NCI-H446 treated with DMSO at 0.1 percent for 48 hours (cell line): ENCODE measurements around the gene CEACAM7.
"Not testable (repeated sequence)": the region's sequence is repeated elsewhere in the genome, so short reads cannot be mapped to it uniquely, and the experiment has no call there.

Experiments
- DNase-seq: peaks from one replicate; lab custom pipeline; 2025; lab: John Stamatoyannopoulos, UW

Gene CEACAM7

GRCh38 chr19:41688098-41688497 lies at the start of gene CEACAM7:
Gene CEACAM7 (minus strand): TSS chr19:41688270. CDS start chr19:41688165, 105 bp downstream.
- no peak for DNase-seq

- DNase-seq = no peak
Measured at GRCh38 chr19:41735071-41735600, 47.1 kb upstream of the CEACAM7 start.

- no peak for DNase-seq
Measured at GRCh38 chr19:41734585-41734984, 46.5 kb upstream of the CEACAM7 start.

- DNase-seq = no peak
Measured at GRCh38 chr19:41734156-41734555, 46.1 kb upstream of the CEACAM7 start.

GRCh38 chr19:41726493-41726892 lies 38.4 kb upstream of the CEACAM7 start:
- no peak for DNase-seq

- DNase-seq = no peak
Measured at GRCh38 chr19:41720103-41720502, 32.0 kb upstream of the CEACAM7 start.

GRCh38 chr19:41718761-41719160 lies 30.7 kb upstream of the CEACAM7 start:
- no peak for DNase-seq

- no peak for DNase-seq
Measured at GRCh38 chr19:41714598-41714997, 26.5 kb upstream of the CEACAM7 start.

- DNase-seq = no peak
Measured at GRCh38 chr19:41711376-41712261, 23.5 kb upstream of the CEACAM7 start.

- no peak for DNase-seq
Measured at GRCh38 chr19:41709951-41710645, 22.0 kb upstream of the CEACAM7 start.

GRCh38 chr19:41709516-41709915 lies 21.4 kb upstream of the CEACAM7 start:
- DNase-seq = not testable (repeated sequence)

- DNase-seq = no peak
Measured at GRCh38 chr19:41708481-41708880, 20.4 kb upstream of the CEACAM7 start, which contains the start of gene CEACAM5. Gene CEACAM5 (plus strand): TSS chr19:41708626. CDS start chr19:41708732, 106 bp downstream.

GRCh38 chr19:41707871-41708371 lies 19.9 kb upstream of the CEACAM7 start:
- no peak for DNase-seq

GRCh38 chr19:41707502-41707812 lies 19.4 kb upstream of the CEACAM7 start:
- no peak for DNase-seq

- no peak for DNase-seq
Measured at GRCh38 chr19:41706741-41707501, 18.9 kb upstream of the CEACAM7 start.

- no peak for DNase-seq
Measured at GRCh38 chr19:41705393-41706174, 17.5 kb upstream of the CEACAM7 start.

GRCh38 chr19:41703602-41704293 lies 15.7 kb upstream of the CEACAM7 start:
- no peak for DNase-seq

- no peak for DNase-seq
Measured at GRCh38 chr19:41702171-41702651, 14.1 kb upstream of the CEACAM7 start.

GRCh38 chr19:41701401-41702075 lies 13.5 kb upstream of the CEACAM7 start:
- no peak for DNase-seq
